ENCODE measurements around the gene RGS4. TPM values are rescaled to one million over a fixed set of nuclear protein-coding genes. Genes with fewer than 3 reads are reported as not detected.

Gene RGS4
- total and polyA plus RNA-seq, 4 donors: 11.9 to 42.1 (median 25.7) TPM

DNA sequence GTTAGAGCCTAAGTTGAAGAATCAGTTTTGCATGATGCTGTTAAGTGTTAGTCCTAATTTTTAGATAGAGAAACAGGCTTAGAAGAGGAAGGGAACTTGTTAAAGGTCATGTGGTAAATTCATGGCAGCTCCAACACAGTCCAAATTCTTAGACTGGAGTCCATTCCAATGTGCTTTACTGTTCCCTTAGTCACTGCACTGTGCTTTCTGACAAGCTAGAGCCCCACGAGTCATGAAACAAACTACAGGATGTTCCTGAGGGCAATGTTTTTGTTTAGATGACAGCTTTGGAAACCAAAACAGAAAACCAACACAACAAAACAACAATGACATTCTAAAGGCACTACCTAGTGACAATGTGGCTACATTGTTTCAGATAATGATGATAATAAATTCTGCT is 23.1 kb upstream of the RGS4 start:
- ATAC-seq (ENCODE audit: low FRiP score): no peak

DNA sequence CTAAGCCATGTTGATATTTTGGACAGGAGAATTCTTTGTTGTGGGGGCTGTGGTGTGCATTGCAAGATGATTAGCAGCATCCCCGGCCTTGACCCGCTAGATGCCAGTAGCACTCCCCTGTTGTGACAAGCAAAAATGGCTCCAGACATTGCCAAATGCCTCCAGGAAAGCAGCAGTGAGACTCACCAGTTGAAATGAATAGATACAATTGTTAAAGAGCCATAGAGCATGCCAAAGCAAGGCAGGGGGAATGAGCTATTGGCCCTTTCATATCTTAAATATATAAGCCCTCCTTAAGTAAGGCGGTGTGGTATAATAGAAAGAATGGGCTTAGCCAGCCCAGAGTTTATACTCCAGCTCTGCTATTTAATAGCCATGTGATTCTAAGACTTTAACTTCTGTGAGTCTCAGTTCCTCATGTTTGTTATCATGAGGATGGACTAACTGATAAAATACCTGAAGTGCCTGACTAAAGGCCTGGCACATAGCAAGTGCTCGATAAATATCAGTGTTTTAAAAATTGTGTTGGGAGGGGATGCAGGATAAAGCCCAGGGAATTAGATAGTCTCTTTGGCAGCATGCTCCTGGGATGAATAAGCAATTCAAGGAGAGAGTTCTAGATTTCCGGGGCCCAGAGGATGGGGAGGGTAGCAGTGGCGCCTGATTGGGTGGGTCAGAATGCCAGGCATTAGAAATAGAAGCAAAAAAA is 21.1 kb upstream of the RGS4 start:
- H3K9me3 ChIP-seq (ENCODE audit: control insufficient read depth, low read length): no peaks in the 10 kb centered on the region
- no peak overlapping the region for H3K27ac ChIP-seq (ENCODE audit: low read depth in 1 of 2, low read length in 2 of 2)
- ATAC-seq (ENCODE audit: low FRiP score): no peak
- H3K4me1 ChIP-seq (ENCODE audit: control insufficient read depth in 1 of 2, insufficient read depth in 2 of 2, low read length in 2 of 2): no peaks in the 10 kb centered on the region
- DNase-seq: no peak
- intact Hi-C loops (cut with DNase I): no loop called here
- H3K36me3 ChIP-seq (ENCODE audit: control insufficient read depth in 1 of 2, insufficient read depth in 2 of 2, low read length in 1 of 2): peaks cover 0 to 8% of the 10 kb centered on the region in 2 donors
- no peaks in the 10 kb centered on the region for H3K27me3 ChIP-seq (ENCODE audit: control insufficient read depth in 1 of 2, insufficient read depth in 2 of 2, low read length in 1 of 2)
- 94 to 97% methylated on average over 6 of the region's 6 CpGs for WGBS, 2 donors
- no peak overlapping the region for H3K4me3 ChIP-seq (ENCODE audit: low read length in 2 of 2)

More for the DNA sequence above, 23.1 kb upstream of the RGS4 start:
- intact Hi-C loops (cut with DNase I): no loop called here
- Histone ChIP-seq H3K27ac (ENCODE audit: low read depth in 1 of 2, low read length in 2 of 2) (no peak overlapping the region), H3K4me3 (ENCODE audit: low read length in 2 of 2) (no peak overlapping the region), H3K36me3 (ENCODE audit: control insufficient read depth in 1 of 2, insufficient read depth in 2 of 2, low read length in 1 of 2) (peaks cover 0 to 8% of the 10 kb centered on the region in 2 donors), H3K27me3 (ENCODE audit: control insufficient read depth in 1 of 2, insufficient read depth in 2 of 2, low read length in 1 of 2) (no peaks in the 10 kb centered on the region), H3K9me3 (ENCODE audit: control insufficient read depth, low read length) (no peaks in the 10 kb centered on the region), H3K4me1 (ENCODE audit: control insufficient read depth in 1 of 2, insufficient read depth in 2 of 2, low read length in 2 of 2) (no peaks in the 10 kb centered on the region)
- no peak for DNase-seq
- 15 to 22% methylated on average over 1 of the region's 1 CpG for WGBS, 2 donors

DNA sequence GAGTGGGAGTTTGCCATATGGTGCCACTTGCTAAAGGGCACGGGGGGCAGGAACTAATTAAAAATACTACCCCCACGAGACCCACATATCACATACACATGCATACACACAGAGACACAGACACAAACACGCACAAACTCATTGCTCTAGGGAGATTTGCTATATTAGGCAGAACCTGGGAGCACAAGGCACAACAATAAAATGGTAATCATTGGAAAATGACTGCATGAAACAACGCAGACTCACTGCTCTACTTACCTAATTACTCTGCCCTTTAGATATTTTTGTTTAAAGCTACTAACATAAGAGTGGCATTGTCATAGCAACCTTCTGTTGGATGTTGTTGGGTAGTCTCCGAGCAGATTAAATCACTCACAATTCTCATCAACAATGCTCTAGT is 20.3 kb upstream of the RGS4 start:
- Histone ChIP-seq H3K27ac (ENCODE audit: low read depth in 1 of 2, low read length in 2 of 2) (no peak overlapping the region), H3K36me3 (ENCODE audit: control insufficient read depth in 1 of 2, insufficient read depth in 2 of 2, low read length in 1 of 2) (peaks cover 0 to 8% of the 10 kb centered on the region in 2 donors), H3K4me1 (ENCODE audit: control insufficient read depth in 1 of 2, insufficient read depth in 2 of 2, low read length in 2 of 2) (no peaks in the 10 kb centered on the region), H3K9me3 (ENCODE audit: control insufficient read depth, low read length) (no peaks in the 10 kb centered on the region), H3K27me3 (ENCODE audit: control insufficient read depth in 1 of 2, insufficient read depth in 2 of 2, low read length in 1 of 2) (no peaks in the 10 kb centered on the region), H3K4me3 (ENCODE audit: low read length in 2 of 2) (no peak overlapping the region)
- 60 to 67% methylated on average over 5 of the region's 5 CpGs for WGBS, 2 donors
- DNase-seq (no peak), ATAC-seq (ENCODE audit: low FRiP score) (no peak)
- intact Hi-C loops (cut with DNase I): no loop called here

DNA sequence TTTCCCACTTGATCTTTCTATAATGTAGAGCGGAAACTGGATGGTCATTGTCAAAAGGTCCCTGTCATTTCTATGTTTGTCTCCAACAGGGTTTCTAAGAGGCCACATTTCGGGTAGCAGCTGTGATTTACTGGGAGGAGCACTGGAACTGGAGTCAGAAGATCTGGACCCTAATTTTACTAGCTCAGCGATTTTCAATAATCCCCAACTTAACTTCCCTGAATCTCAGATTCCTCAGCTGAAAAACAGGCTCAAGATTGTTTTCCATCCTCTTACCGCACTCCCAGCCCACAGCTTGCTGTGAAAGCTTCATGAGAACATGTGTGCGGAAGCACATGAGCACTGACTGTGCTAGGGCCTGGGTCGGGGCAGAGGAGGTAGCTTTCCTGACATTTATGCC is 19.9 kb upstream of the RGS4 start:
- Histone ChIP-seq H3K27me3 (ENCODE audit: control insufficient read depth in 1 of 2, insufficient read depth in 2 of 2, low read length in 1 of 2) (no peaks in the 10 kb centered on the region), H3K27ac (ENCODE audit: low read depth in 1 of 2, low read length in 2 of 2) (no peak overlapping the region), H3K4me3 (ENCODE audit: low read length in 2 of 2) (no peak overlapping the region), H3K4me1 (ENCODE audit: control insufficient read depth in 1 of 2, insufficient read depth in 2 of 2, low read length in 2 of 2) (no peaks in the 10 kb centered on the region), H3K36me3 (ENCODE audit: control insufficient read depth in 1 of 2, insufficient read depth in 2 of 2, low read length in 1 of 2) (peaks cover 0 to 8% of the 10 kb centered on the region in 2 donors), H3K9me3 (ENCODE audit: control insufficient read depth, low read length) (no peaks in the 10 kb centered on the region)
- DNase-seq (no peak), ATAC-seq (ENCODE audit: low FRiP score) (no peak)
- intact Hi-C loops (cut with DNase I): no loop called here
- WGBS, 2 donors: 92 to 95% methylated on average over 6 of the region's 6 CpGs

DNA sequence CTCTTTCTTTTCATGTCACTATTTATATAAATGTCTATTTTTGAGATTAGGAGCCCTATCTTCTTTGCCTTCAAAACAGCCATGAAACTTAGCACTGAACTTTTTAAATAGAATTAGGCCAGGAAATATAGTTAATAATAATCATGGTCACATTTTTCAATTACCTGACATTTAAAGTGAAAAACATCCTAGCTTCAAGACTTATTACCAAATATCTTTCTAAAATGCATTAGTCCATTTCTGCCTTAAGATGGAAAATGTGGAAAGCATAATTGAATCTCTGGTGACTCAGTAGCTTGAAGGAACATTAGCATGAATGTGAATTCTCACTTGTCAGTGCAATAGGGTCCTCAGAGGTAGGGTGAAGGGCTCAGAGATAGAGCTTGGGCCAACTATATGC is 18.7 kb upstream of the RGS4 start:
- ATAC-seq (ENCODE audit: low FRiP score) (no peak), DNase-seq (no peak)
- Histone ChIP-seq H3K27ac (ENCODE audit: low read depth in 1 of 2, low read length in 2 of 2) (no peak overlapping the region), H3K4me3 (ENCODE audit: low read length in 2 of 2) (no peak overlapping the region), H3K9me3 (ENCODE audit: control insufficient read depth, low read length) (no peaks in the 10 kb centered on the region), H3K36me3 (ENCODE audit: control insufficient read depth in 1 of 2, insufficient read depth in 2 of 2, low read length in 1 of 2) (peaks cover 0 to 5% of the 10 kb centered on the region in 2 donors), H3K27me3 (ENCODE audit: control insufficient read depth in 1 of 2, insufficient read depth in 2 of 2, low read length in 1 of 2) (no peaks in the 10 kb centered on the region), H3K4me1 (ENCODE audit: control insufficient read depth in 1 of 2, insufficient read depth in 2 of 2, low read length in 2 of 2) (no peaks in the 10 kb centered on the region)
- intact Hi-C loops (cut with DNase I): no loop called here

DNA sequence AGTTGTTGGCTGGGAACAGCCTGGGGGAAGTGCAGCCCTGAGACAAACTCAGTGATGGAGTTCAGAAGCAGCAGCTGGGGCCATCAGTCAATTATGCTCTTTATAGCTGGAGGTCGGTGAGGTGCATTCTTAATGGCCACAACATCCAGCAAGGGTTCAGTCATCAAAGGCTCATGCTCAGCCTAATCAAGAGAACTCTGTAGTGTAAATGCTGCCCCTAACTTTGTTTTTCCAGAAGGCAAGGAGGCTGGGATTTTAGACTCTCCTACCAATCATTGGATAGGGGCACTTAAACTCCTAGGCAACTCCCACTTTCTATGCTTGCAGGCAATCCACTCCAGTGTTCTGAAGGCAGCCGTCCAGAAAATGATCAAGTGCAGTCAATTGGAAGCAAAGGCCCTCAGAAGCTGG is 15.0 kb upstream of the RGS4 start:
- 54 to 65% methylated on average over 2 of the region's 2 CpGs for WGBS, 2 donors
- intact Hi-C loops (cut with DNase I): no loop called here
- Histone ChIP-seq H3K27ac (ENCODE audit: low read depth in 1 of 2, low read length in 2 of 2) (no peak overlapping the region), H3K4me3 (ENCODE audit: low read length in 2 of 2) (no peak overlapping the region), H3K4me1 (ENCODE audit: control insufficient read depth in 1 of 2, insufficient read depth in 2 of 2, low read length in 2 of 2) (no peaks in the 10 kb centered on the region), H3K9me3 (ENCODE audit: control insufficient read depth, low read length) (no peaks in the 10 kb centered on the region), H3K27me3 (ENCODE audit: control insufficient read depth in 1 of 2, insufficient read depth in 2 of 2, low read length in 1 of 2) (no peaks in the 10 kb centered on the region), H3K36me3 (ENCODE audit: control insufficient read depth in 1 of 2, insufficient read depth in 2 of 2, low read length in 1 of 2) (no peaks in the 10 kb centered on the region)
- DNase-seq: no peak
- ATAC-seq (ENCODE audit: low FRiP score): no peak

DNA sequence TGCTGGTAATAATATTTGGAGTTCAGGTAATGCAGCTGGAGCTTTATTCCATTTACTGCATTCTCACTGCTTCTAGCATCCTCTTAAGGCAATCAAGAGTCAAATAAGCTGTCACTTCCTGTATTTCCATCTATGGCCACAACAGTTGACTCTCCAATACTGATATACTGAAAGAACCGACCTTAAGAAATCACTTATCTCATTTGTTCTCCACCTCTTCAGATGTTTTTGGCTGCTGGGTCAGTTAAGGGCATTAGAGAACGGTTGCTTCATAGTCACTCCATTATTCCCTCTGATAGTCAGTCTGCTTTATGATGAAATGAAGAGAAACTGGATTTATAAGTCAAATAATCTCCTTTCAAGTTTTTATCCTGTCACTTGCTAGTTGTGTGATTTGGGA is 14.2 kb upstream of the RGS4 start:
- WGBS, 2 donors: 56% methylated on average over 2 of the region's 2 CpGs
- Histone ChIP-seq H3K27ac (ENCODE audit: low read depth in 1 of 2, low read length in 2 of 2) (no peak overlapping the region), H3K4me1 (ENCODE audit: control insufficient read depth in 1 of 2, insufficient read depth in 2 of 2, low read length in 2 of 2) (no peaks in the 10 kb centered on the region), H3K36me3 (ENCODE audit: control insufficient read depth in 1 of 2, insufficient read depth in 2 of 2, low read length in 1 of 2) (no peaks in the 10 kb centered on the region), H3K4me3 (ENCODE audit: low read length in 2 of 2) (no peak overlapping the region), H3K9me3 (ENCODE audit: control insufficient read depth, low read length) (no peaks in the 10 kb centered on the region), H3K27me3 (ENCODE audit: control insufficient read depth in 1 of 2, insufficient read depth in 2 of 2, low read length in 1 of 2) (no peaks in the 10 kb centered on the region)
- intact Hi-C loops (cut with DNase I): no loop called here
- no peak for ATAC-seq (ENCODE audit: low FRiP score)
- no peak for DNase-seq

DNA sequence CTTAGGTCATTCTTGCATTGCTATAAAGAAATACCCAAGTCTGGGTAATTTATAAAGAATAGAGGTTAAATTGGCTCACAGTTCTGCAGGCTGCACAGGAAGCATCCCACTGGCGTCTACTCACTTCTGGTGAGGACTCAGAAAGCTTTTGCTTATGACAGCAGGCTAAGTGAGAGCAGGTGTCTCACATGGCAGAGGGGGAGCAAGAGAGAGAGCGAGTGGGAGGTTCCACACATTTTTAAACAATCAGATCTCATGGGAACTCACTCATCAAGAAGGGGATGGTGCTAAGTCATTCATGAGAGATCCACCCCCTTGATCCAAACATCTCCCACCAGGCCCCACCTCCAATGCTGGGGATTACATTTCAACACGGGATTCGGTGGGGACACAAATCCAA is 13.6 kb upstream of the RGS4 start:
- Histone ChIP-seq H3K27me3 (ENCODE audit: control insufficient read depth in 1 of 2, insufficient read depth in 2 of 2, low read length in 1 of 2) (no peaks in the 10 kb centered on the region), H3K4me1 (ENCODE audit: control insufficient read depth in 1 of 2, insufficient read depth in 2 of 2, low read length in 2 of 2) (no peaks in the 10 kb centered on the region), H3K27ac (ENCODE audit: low read depth in 1 of 2, low read length in 2 of 2) (no peak overlapping the region), H3K36me3 (ENCODE audit: control insufficient read depth in 1 of 2, insufficient read depth in 2 of 2, low read length in 1 of 2) (no peaks in the 10 kb centered on the region), H3K9me3 (ENCODE audit: control insufficient read depth, low read length) (no peaks in the 10 kb centered on the region), H3K4me3 (ENCODE audit: low read length in 2 of 2) (no peak overlapping the region)
- ATAC-seq (ENCODE audit: low FRiP score) (no peak), DNase-seq (no peak)
- intact Hi-C loops (cut with DNase I): no loop called here
- 82 to 89% methylated on average over 4 of the region's 4 CpGs for WGBS, 2 donors

DNA sequence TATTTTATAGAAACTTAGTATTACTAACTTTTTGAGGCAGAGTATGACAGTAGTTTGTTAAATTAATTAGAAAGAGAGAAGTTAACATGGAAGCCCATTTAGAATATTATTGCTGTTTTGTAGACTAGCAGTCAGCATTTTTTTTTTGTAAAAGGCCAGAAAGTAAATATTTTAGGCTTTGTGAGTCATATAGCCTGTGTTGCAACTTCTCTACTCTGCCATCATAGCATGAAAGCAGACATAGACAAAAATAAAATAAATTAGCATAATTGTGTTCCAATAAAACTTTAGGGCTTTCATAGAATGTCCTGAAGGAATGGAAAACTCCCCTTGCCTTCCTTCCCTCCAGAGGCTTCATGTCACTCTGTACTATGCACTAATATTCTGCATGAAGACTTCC is 12.3 kb upstream of the RGS4 start:
- Histone ChIP-seq H3K9me3 (ENCODE audit: control insufficient read depth, low read length) (no peaks in the 10 kb centered on the region), H3K27me3 (ENCODE audit: control insufficient read depth in 1 of 2, insufficient read depth in 2 of 2, low read length in 1 of 2) (no peaks in the 10 kb centered on the region), H3K27ac (ENCODE audit: low read depth in 1 of 2, low read length in 2 of 2) (no peak overlapping the region), H3K4me1 (ENCODE audit: control insufficient read depth in 1 of 2, insufficient read depth in 2 of 2, low read length in 2 of 2) (no peaks in the 10 kb centered on the region), H3K36me3 (ENCODE audit: control insufficient read depth in 1 of 2, insufficient read depth in 2 of 2, low read length in 1 of 2) (no peaks in the 10 kb centered on the region), H3K4me3 (ENCODE audit: low read length in 2 of 2) (no peak overlapping the region)
- DNase-seq: no peak
- intact Hi-C loops (cut with DNase I): no loop called here
- no peak for ATAC-seq (ENCODE audit: low FRiP score)

All from aorta (tissue), 5 donors.